Ovary (tissue), 9 donors: ENCODE data around the gene ZIC4. TPM values are rescaled to one million over a fixed set of nuclear protein-coding genes. Genes with fewer than 3 reads are reported as not detected.

Experiments used
- DNase-seq, 5 donors: peaks; one replicate each; pipeline ENCODE4 v3.0.0-alpha.2; 2019 to 2020
- H3K27ac ChIP-seq, 2 donors: fragments of 200-600 bp; one replicate each; pipeline versions ENCODE4 v1.5.1 to v1.8.0; 2019 to 2022
- H3K27me3 ChIP-seq: fragments of 200-600 bp; one replicate; pipeline ENCODE4 v1.8.0; 2022
- H3K36me3 ChIP-seq: fragments of 200-600 bp; sonication (generic); one replicate; pipeline ENCODE4 v1.5.1; 2019
- H3K4me1 ChIP-seq: one replicate; pipeline ENCODE4 v1.8.1; 2013; ENCODE audit warnings: mild to moderate bottlenecking, moderate library complexity; ENCODE audit not compliant: insufficient read depth
- H3K4me3 ChIP-seq: fragments of 200-600 bp; sonication (generic); one replicate; pipeline ENCODE4 v1.5.1; 2017
- H3K9me3 ChIP-seq, 2 donors: fragments of 200-600 bp in 1 of 2; sonication (generic) in 1 of 2; one replicate each; pipeline versions ENCODE4 v1.5.1 to v1.8.1; 2013 to 2019; ENCODE audit warnings: mild to moderate bottlenecking in 1 of 2, moderate library complexity in 1 of 2
- EP300 ChIP-seq: sonication (generic); formaldehyde crosslinking; IDR thresholded peaks from one replicate; pipeline ENCODE4 v1.6.1; 2017; ENCODE audit warnings: antibody characterized with exemption
- POLR2A ChIP-seq: fragments of 450-650 bp; IDR thresholded peaks from one replicate; pipeline ENCODE4 v1.6.1; 2017; ENCODE audit warnings: antibody characterized with exemption, mild to moderate bottlenecking, moderate library complexity
- WGBS, 3 donors: extraction: QIAGEN DNeasy Blood & Tissue Kit in 1 of 3; methylation state at CpG; one replicate each; pipeline versions ENCODE4 v1.1.5 to v1.1.7; 2013 to 2017; 5-methylcytosine and 5-hydroxymethylcytosine counted together
- intact Hi-C, 4 donors: fragments of 100-400 bp; cut with DNase I; formaldehyde crosslinking; loops; one replicate each; pipeline versions ENCODE4 v1.11.0 to v1.15.1; 2022 to 2023
- polyA plus RNA-seq, 2 donors: library from polyadenylated mRNA; stranded (reverse); fragments of 200-250 nt in 1 of 2; fragments of 350-450 nt in 1 of 2; fragmentation: Illumina TruSeq in 1 of 2; extraction: RNeasy Lipid Tissue Mini Kit (QIAGEN cat#74804) in 1 of 2; gene quantifications; one replicate each; pipeline ENCODE4 v1.2.3, GENCODE V29; 2013 to 2014
- total RNA-seq, 7 donors: library from RNA; depleted of rRNA in 2 of 7; stranded (reverse); fragments of >200 nt in 2 of 7; fragmentation: NEBNext Ultra II Directional in 3 of 7; extraction: Animal tissue kit (Norgen Biotek cat#: 25700) in 3 of 7; gene quantifications; one replicate each; pipeline versions ENCODE4 v1.1.0 to v1.2.4, GENCODE V29; 2016 to 2023
- TF ChIP-seq, protein P1 (sequence below), 3 donors: fragments of 450-650 bp in 2 of 3; fragments of 200-600 bp in 1 of 3; IDR thresholded peaks; one replicate each; pipeline versions ENCODE4 v1.5.1 to v1.8.0; 2016 to 2022; ENCODE audit warnings: antibody characterized with exemption in 3 of 3, mild to moderate bottlenecking in 1 of 3
- donor health status: DM: no; HTN: no; CAD: no; lungs with moderate emphysema.
- donor health status: DM: no; HTN: no; CAD: no.
- donor health status: Bipolar disorder and iron deficiency.
- donor health status: DM: yes; HTN: yes; CAD: no.
- donor health status: DM: no; HTN: no; CAD: no.
- donor health status: DM: yes; HTN: yes; CAD: no.

Gene ZIC4
- total and polyA plus RNA-seq, 9 donors: not detected

DNA sequence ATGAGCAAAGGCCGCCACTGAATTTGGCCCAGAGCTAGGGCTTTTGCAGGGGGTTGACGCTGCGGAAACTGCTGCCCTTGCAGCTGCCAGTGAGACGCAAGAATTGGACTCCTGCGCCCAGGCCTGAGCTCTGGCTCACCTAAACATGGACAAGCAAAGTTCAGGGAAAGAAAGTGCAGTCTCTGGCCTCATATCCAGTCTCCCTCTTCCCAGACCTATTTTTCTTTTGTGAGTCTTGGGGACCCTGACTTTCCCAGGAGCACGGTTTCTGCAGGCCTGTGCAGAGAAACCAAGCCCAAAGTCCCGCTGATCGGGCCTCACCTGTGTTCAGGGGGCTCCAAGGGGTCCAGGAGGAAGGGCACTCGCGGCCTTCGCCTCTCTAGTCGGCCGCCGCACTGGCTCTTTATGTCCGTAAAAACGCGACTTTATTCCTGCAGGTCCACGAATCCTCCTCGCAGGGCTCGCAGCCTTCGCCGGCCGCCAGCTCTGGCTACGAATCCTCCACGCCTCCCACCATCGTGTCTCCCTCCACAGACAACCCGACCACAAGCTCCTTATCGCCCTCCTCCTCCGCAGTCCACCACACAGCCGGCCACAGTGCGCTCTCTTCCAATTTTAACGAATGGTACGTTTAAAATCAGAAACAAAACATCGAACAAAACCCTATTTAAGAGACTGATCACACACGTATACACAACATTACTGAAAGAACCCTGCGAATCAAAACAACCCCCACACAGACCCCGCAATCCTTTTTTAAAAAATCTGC, 6.8 kb upstream of the ZIC4 start:
- no peaks in the 10 kb centered on the region for H3K36me3 ChIP-seq
- intact Hi-C loops: no loop called here
- peak overlapping the region; percentile 16 for H3K4me3 ChIP-seq
- TF ChIP-seq, protein P1, sequence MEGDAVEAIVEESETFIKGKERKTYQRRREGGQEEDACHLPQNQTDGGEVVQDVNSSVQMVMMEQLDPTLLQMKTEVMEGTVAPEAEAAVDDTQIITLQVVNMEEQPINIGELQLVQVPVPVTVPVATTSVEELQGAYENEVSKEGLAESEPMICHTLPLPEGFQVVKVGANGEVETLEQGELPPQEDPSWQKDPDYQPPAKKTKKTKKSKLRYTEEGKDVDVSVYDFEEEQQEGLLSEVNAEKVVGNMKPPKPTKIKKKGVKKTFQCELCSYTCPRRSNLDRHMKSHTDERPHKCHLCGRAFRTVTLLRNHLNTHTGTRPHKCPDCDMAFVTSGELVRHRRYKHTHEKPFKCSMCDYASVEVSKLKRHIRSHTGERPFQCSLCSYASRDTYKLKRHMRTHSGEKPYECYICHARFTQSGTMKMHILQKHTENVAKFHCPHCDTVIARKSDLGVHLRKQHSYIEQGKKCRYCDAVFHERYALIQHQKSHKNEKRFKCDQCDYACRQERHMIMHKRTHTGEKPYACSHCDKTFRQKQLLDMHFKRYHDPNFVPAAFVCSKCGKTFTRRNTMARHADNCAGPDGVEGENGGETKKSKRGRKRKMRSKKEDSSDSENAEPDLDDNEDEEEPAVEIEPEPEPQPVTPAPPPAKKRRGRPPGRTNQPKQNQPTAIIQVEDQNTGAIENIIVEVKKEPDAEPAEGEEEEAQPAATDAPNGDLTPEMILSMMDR (IDR thresholded peaks at IDR 0.05): no peak
- TF ChIP-seq POLR2A: no peak
- TF ChIP-seq EP300: no peak
- H3K27me3 ChIP-seq: peaks cover 4% of the 10 kb centered on the region
- no peak overlapping the region for H3K27ac ChIP-seq
- H3K4me1 ChIP-seq: peaks cover 13% of the 10 kb centered on the region
- DNase-seq: no peak
- WGBS, 3 donors: 7 to 10% (median 7%) methylated on average over 37 of the region's 37 CpGs
- H3K9me3 ChIP-seq: no peaks in the 10 kb centered on the region

DNA sequence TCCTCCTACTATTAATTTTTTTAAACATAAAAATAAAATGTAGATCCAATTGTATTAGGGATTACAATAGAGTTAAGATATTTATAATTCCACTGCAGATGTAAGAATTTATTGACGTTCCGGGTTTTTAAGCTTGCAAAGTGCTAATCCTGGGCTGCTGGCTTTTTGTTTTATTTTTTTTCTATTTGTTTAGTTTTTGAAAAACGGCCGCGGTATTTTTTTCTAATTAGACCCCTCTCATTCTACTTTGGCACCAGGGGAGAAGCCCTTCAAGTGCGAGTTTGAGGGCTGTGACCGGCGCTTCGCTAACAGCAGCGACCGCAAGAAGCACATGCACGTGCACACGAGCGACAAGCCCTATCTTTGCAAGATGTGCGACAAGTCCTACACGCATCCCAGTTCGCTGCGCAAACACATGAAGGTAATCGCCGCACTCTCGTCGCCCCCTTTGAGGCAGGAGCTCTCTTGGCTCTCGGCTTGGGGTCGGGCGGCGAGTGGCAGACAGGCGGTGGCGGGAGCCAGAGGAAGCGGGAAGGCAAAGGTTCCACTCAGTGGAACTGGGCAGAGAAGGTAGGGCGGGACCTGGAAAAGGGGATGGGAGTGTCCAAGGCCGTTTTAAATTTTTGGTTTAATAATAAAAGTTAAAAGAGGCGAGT, 6.0 kb upstream of the ZIC4 start:
- 11 to 14% (median 13%) methylated on average over 32 of the region's 32 CpGs for WGBS, 3 donors
- no peaks in the 10 kb centered on the region for H3K9me3 ChIP-seq
- H3K4me1 ChIP-seq: peaks cover 13% of the 10 kb centered on the region
- H3K27ac ChIP-seq: no peak overlapping the region
- DNase-seq: no peak
- H3K27me3 ChIP-seq: peaks cover 4% of the 10 kb centered on the region
- intact Hi-C loops: no loop called here
- H3K36me3 ChIP-seq: no peaks in the 10 kb centered on the region
- no peak for TF ChIP-seq POLR2A
- TF ChIP-seq EP300: no peak
- TF ChIP-seq, protein P1 (IDR thresholded peaks at IDR 0.05): no peak
- no peak overlapping the region for H3K4me3 ChIP-seq

DNA sequence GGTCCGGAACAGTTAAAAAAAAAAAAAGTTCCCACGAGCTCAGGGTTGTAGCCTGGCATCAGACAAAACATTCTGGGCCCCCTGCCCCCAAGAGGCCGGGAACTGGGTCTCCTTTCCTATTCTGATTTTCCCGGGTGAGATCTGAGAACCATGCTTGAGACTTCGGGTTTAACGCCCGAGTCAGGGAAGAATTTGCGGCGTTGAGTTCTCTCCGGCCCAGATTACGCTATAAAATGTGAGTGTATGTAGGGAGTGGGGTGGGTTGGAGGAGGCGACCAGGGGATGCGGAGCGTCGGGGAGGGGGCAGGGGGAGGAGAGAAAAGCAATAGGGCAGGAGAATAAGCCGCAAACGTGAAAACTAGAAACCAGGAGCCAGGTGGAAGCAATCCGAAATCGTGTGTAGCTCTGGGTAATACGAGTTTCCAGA, 5.5 kb upstream of the ZIC4 start:
- H3K9me3 ChIP-seq: no peaks in the 10 kb centered on the region
- peaks cover 13% of the 10 kb centered on the region for H3K4me1 ChIP-seq
- TF ChIP-seq, protein P1 (IDR thresholded peaks at IDR 0.05): no peak
- TF ChIP-seq EP300 (no peak), POLR2A (no peak)
- no peak overlapping the region for H3K27ac ChIP-seq
- WGBS, 3 donors: 8 to 13% (median 11%) methylated on average over 20 of the region's 20 CpGs
- no peak overlapping the region for H3K4me3 ChIP-seq
- intact Hi-C loops: no loop called here
- no peak for DNase-seq
- peaks cover 4% of the 10 kb centered on the region for H3K27me3 ChIP-seq
- no peaks in the 10 kb centered on the region for H3K36me3 ChIP-seq

DNA sequence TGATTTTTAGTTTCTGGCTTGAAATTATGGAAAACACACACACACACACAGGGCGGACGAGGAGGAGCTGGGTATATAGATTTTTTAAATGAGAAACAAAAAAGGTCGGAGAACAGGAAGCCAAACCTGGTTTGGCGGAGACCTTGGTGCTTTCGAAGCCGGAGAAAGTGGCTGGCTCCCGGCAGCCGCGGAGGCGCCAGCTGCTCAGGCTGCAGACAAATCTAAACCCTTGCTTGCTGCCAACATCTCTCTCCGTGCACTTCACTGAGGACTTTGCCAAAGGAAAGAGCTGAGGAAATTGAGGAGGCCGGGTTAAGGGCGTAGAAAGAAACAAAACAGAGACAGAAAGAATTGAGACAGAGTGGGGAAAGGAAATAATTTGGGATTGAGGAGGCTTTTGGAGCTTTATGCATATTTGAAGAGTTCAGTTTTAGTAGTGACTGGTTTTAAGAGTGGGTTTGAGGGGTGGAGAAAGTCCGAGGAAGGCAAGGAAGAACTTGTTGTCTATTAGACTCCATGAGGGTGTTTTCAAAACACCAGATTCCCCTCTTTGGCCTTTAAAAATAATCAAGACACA, 5.0 kb upstream of the ZIC4 start:
- H3K27ac ChIP-seq: no peak overlapping the region
- WGBS, 3 donors: 6 to 8% (median 7%) methylated on average over 14 of the region's 14 CpGs
- H3K36me3 ChIP-seq: no peaks in the 10 kb centered on the region
- DNase-seq: no peak
- peak overlapping the region; percentile 7 for H3K4me3 ChIP-seq
- H3K9me3 ChIP-seq: no peaks in the 10 kb centered on the region
- TF ChIP-seq EP300 (no peak), POLR2A (no peak)
- TF ChIP-seq, protein P1 (IDR thresholded peaks at IDR 0.05): no peak
- H3K4me1 ChIP-seq: peaks cover 13% of the 10 kb centered on the region
- intact Hi-C loops: no loop called here
- H3K27me3 ChIP-seq: peaks cover 4% of the 10 kb centered on the region
